HG02885 (cell line): ENCODE measurements around the gene CACNB2.
A peak's percentile ranks its signal among the peaks of the same experiment; 100 is the strongest.
"Not testable (repeated sequence)": the region's sequence is repeated elsewhere in the genome, so short reads cannot be mapped to it uniquely, and the experiment has no call there.

ENCODE experiments used
- ATAC-seq: cut with Tn5 transposase; IDR thresholded peaks from one replicate; pipeline ENCODE4 v1.9.1; 2021; ENCODE audit warnings: mild to moderate bottlenecking; ENCODE audit not compliant: unreplicated experiment, poor library complexity

Gene CACNB2

DNA sequence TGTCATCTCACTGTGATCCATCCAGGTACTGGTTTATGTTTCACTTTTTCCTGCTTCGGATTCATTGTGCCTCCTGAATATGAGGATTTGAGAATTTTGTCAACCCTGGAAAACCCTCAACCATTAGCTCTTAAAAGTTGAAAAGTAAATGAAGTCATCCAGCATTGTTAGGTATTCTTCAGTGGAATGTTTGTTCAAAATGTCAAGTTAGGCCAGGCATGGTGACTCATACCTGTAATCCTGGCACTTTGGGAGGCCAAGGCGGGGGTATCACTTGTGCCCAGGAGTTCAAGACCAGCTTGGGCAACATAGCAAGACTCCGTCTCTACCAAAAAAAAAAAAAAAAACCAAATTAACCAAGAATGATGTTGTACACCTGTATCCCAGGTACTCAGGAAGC lies 289.1 kb downstream of the CACNB2 start:
- ATAC-seq = no peak

DNA sequence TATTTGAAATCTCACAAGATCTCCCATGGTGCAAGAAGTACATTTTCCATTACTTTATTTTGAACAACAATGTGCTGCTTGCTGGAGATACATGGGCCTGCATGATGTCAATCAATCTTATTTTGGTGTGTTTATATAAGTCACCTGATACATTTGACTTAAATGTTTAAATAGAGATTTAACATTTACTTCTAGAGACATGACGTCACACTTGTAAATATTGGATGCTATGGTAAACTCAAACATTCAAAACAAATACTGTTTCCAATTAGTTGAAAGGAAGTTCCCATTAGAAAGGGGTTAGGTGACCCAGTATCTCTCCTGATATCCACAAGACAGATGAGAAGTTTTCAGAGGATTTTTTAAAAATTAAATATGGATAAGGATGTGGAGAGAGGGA lies 296.7 kb downstream of the CACNB2 start:
- no peak for ATAC-seq

DNA sequence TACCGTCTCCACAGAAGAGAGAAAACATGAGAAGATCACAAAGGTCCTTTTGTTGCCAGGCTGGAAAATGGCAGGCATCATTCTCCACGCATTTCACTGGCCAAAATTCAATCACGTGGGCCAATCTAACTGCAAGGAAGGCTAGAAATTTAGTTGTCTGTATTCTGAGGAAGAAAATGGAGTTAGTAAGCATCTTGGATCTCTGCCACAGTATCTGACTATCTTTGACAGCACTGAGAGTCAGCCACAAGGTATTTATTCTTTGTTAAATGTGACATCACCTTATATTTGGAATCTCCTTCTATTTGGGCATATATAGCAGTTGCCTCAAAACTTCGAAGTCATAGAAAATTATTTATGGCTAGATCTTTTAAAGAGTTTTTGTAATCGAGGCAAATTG lies 297.3 kb downstream of the CACNB2 start:
- ATAC-seq = no peak

DNA sequence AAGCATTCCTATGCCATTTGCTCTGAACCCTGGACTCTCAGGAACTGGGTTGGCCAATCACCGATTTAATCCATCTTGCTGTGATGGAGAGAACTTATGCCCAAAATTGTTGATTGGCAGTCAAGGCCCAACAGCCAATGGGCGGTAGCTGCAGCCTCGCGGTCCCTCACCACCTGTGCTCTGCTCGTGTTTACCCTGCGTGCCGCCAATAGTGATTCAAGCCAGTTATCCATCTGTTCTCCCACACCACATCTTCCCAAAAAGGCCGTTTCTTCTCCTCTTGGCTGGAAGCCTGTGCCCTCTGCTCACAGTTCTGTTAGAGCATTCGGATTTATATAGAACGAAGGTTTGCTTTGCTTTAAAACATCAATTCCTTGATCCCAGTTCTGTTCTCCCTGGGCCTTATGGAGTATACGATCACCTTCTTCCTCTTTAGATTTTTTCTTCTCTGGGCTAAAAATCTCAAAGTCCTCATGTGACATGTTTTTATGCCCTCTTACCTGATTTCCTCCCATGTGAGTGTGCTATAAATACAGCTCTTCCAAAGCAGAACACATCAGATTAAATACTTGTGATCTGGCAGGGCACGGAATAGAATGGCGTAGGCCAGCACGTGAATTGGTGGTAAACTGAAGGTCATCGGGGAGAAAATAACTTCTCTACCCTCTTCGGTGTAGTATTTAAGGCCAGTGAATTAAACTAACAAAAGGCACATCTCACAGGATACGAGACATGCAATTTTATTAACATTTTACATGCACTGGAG lies 298.3 kb downstream of the CACNB2 start:
- no peak for ATAC-seq

DNA sequence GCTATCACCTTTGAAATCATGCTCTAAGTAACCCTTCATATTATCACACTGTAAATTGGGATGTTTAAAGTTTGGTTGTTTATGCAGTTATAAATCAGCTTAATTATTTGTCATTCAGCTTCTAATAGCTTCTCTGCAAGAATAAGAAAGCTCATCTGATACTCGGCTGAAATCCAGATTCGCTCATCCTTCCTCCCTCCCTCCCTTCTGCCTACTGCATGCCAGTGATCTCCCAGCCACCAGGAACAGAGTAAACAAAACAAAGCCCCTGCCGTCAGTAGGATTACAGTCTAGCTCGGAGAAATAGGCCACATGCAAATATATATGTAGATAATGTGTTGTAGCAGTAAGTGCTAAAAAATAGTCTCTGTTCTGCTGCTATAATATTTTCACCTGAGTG lies 299.4 kb downstream of the CACNB2 start:
- no peak for ATAC-seq

DNA sequence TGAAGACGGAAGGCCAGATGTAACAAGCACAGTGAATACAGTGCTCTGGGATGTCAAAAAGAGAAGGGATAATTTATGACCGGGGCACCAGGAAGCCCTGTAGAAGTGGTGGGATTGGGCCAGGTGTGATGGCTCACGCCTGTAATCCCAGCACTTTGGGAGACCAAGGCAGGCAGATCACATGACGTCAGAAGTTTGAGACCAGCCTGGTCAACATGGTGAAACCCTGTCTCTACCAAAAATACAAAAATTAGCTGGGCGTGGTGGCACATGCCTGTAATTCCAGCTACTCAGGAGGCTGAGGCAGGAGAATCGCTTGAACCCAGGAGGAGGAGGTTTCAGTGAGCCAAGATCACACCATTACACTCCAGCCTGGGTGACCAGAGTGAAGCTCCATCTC lies 305.4 kb downstream of the CACNB2 start:
- not testable (repeated sequence) for ATAC-seq

DNA sequence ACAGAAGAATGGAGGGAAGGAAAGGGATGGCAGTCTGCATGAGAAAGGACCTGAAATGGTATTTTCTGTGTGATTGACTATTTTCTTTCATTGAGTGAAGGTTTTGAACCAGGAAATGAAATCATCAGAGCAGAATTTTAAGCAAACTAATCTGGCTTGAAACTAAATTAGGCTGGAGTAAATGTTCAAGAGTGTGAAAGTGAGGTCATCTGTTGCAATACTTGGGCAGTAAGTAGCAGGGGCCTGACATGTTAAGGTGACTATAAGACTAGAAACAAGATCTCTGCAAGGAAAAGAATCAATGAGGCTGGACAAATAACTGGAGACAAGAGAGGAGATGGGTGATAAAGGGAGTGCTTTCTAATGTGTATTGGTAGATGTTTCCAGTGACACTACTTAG lies 306.0 kb downstream of the CACNB2 start:
- ATAC-seq = no peak

DNA sequence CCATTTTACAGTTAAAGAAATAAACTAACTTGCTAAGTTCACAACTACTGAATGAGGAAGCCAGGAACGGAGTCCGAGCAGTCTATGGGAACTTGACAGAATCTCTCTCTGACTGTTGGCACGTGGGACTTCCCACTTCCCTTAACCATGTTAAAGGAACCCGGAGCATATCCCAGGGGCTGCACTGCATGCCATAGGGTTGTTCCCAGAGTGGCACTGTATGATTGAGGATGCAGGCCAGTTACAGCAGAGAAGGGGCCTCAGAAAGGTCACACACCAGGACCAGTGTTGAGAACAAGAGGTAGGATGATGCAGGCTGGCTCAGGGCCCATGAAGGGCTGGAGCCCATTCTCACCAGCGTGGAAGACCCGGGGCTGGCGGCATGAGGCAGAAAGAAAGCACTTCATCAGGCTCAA lies 309.4 kb downstream of the CACNB2 start:
- ATAC-seq = no peak

DNA sequence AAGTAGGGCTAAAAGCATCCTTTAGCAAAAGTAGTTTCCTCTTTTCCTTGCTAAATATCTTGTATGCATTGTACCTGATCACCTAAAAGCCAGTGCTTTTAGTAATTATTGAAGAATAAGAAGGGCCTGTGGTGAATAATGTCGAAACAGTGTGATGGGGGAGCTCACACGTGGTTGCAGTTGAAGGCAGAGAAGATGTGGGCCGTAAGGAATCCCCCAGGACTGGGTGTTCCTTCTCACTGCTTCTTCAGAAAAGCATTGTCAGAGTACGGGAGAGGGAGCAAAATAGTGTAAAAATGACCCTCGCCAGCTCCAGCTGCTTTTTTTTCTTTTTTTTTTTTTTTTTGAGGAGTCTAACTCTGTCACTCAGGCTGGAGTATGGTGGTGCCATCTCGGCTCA lies 310.1 kb downstream of the CACNB2 start:
- ATAC-seq = no peak

DNA sequence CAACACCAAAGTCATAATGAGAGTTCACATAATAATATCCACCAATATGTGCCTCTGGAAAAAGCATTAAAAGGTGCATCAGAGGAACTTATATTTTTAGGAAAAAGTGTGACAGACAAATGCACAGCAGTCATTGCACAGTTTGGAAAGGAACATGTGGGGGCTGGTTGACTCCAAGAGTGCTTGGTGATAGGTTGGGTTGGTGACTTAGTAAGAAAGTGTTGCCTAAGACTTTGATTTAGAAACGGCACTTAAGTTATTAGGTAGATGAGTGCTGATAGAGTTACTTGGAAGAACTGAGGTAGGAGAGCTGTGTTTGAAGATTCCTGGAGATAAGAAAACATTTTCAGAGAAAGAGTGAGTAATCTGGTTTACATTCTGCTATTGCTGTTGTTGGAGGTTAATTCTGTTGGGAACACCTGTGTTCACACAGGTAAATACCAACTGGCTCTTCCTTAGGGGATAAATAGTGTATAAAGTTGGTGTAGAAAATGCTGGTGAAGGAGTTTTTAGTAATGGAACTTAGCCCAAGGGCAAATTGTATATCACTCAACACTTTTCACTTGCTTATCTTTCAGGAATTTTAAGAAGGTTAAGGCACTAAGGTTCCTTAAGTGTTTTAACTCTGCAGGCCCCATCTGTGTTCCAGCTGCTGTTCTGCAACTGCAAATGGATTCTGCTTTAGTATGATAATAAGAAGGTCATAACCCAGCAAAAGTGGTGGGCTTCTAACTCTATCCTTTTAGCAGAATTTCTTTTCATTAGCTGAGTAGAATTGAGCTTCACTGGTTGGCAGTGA lies 315.1 kb downstream of the CACNB2 start:
- ATAC-seq = no peak

DNA sequence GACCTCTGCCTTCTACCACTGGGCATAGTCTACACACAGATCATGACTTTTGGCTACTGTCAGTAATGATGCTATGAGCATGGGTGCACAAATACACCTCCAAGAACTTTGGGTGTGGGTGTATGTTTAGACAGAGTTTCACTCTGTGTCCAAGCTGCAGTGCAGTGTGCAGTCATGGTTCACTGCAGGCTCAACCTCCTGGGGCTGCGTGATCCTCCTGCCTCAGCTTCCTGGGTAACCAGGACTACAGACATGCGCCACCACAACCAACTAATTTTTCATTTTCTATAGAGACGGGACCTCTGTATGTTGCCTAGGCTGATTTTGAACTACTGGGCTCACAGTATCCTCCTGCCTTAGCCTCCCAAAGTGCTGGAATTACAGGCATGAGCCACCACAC lies 316.8 kb downstream of the CACNB2 start:
- ATAC-seq = peak; percentile 98

DNA sequence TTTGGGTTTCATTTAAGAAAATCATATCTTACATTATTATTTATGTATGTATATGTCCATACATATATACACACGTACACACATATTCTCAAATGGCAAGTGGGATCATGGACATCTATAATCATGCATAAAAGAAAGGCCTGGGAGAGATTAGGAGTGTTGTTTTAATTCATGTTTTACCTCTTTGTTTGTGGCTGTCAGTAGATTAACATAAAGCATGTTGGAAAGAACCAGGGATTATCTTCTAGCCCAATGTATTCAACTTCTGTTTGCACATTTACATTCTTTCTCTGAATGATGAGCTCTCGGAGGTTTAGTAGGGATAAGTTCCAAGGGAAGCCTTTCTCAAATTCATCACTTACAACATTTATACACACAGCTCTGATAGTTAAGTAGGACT lies 319.8 kb downstream of the CACNB2 start:
- no peak for ATAC-seq

DNA sequence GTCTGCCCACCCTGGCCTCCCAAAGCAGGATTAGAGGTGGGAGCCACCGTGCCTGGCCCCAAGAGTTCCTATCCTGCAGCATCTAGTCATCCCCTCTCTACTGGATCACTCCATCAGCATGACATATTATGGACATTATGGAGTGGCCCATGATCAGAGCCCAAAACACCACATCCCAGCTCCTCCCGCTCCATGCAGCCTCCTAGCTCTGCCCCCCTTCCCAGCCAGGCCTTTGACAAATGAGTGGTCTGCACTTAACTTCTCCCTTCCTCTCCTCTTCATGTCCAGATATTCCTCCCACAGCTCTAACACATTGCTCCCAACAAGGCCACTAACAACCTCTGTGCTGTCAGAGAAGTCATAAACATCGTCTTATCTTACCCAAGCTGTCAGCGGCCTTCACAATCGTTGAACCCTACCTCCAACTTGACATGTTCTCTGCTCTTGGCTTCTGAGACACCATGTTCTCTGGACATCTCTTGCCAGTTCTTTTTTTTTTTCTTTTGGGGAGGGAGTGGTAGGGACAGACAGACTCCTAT lies 323.5 kb downstream of the CACNB2 start:
- ATAC-seq = no peak

DNA sequence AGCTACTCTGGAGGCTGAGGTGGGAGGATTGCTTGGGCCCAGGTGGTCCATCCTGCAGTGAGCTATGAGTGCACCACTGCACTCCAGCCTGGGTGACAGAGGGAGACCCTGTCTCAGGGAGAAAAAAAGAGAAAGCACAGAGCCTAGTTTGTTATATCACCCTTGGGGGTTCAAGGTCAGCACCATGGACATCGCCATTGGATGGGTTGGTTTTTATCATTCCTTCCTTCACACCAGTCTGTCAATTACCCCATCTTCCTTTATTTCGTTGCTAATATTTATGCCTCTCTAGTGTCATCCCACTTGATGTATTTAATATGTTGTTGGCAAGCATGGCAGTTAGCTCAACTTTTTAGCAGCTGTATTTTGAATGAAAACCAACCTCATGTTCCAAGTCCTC lies 328.9 kb downstream of the CACNB2 start:
- no peak for ATAC-seq

DNA sequence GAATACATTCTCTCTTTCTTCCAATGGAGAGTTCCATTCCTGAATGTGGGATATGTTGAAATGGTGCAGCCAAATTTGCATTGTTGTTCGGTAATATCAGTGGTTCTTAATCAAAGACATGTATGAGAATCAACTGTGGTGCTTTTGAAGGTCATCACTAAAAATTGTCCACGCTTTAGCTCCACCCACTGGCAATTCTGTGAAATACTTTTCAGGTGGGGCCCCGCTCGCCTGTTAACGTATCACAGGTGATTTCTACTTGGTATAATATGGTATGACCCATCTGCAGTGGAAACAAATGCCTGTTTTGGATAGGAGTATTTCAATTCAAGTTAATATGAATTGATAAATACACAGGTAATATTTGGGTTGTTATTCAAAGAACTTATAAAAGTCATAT lies 332.8 kb downstream of the CACNB2 start:
- no peak for ATAC-seq

DNA sequence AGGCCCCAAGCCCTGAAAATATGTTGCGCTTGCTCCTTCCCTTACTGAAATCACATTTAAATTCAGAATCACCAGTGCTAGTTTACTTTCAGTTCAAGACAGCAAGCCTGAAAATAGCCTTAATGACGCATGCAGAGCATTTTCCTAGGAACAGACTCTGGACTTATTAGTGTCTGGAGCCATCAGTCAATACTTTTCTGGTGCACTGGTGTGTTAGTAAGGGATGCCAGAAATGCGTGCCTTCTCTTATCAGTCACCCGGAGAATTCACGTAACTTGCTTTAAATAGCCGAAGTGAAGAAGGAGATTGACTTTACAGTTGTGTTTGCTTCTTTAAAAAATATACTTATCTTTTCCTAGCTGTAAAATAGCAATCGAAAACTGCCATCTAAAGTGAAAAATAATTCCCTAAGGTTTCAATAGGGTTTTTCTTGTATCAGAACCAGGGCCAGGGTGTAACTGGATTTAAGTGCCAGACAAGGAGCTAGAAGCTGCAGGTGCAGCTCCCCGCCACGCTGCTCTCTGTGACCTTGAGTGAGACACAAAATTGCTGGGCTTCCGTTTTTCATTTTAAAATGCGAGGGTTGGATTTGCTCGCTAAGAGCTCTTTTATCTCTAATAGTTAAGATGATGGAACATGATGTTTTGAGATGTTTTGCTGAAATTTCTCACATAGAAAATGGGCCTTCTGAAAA lies 333.3 kb downstream of the CACNB2 start:
- ATAC-seq = no peak

DNA sequence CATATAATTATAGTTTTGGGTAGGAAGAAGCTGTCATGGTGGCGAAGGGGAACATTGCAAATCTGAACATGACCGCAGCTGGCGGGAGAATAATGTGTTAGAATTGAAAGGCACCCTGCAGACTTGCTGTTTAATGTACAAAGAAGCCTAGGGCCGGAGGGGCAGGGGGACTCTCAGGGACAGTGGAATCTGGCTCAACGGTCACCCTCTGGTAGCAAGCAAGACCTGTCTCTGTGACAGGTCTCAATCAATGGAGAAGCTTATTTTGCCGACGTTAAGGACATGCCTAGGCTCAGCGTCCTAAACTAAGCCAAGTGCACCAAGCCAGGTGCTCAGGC lies 333.9 kb downstream of the CACNB2 start:
- ATAC-seq = no peak

DNA sequence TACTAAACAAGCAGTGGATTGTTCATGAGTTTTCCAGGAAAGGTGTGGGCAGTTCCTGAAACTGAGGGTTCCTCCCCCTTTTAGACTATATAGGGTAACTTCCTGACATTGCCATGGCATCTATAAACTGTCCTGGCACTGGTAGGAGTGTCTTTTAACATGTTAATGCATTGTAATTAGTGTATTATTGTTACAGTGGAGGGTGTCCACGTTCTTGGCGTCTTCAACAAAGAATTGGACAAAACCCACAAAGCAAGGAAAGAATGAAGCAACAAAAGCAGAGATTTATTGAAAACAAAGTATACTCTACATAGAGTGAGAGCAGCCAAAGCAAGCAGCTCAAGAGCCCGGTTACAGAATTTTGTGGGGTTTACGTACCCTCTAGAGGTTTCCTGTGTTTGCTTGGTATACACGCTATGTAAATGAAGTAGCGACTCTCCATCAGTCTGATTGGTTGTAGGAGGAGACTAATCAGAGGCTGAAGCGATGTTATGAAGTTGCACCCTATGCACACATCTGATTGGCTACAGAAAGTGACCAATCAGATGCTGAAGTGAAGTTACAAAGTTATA lies 335.9 kb downstream of the CACNB2 start:
- no peak for ATAC-seq

DNA sequence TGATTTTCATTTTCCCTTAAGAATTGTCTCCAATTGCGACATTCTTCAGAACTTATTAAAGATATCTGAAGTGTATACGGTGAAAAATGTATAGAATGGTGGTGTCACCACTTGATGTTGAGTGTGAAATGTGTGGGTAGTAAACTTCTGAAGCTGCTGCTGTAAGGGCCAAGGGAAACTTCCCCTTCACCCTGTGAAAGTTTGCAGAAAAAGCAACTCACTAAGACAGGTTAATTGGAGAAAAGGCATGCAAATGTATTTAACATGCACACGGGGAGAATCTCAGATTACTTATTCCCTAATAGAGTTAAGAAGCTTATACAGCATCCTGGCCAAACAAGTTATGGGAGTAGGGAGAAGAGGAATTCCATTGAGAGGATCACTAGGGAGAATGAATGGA lies 338.1 kb downstream of the CACNB2 start:
- ATAC-seq = no peak

DNA sequence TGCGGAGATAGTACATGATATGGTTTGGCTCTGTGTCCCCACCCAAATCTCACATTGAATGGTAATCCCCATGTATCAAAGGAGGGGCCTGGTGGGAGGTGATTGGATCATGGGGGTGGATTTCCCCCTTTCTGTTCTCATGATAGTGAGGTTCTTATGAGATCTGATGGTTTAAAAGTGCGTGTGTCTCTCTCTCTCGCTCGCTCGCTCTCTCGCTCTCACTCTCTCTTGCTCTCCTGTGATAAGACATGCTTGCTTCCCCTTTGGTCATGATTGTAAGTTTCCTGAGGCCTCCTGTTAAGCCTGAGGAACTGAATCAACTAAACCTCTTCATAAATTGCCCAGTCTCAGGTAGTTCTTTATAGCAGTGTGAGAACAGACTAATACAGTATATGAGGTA lies 339.3 kb downstream of the CACNB2 start:
- no peak for ATAC-seq
